GM12891 (cell line): Measurements from ENCODE around the gene MSRB3.

ENCODE experiments used
- DNase-seq: peaks from one replicate; pipeline ENCODE4 v3.0.0; 2011; ENCODE audit warnings: low spot score; ENCODE audit not compliant: insufficient read length
- FAIRE-seq: peaks from 2 replicates; lab custom pipeline; 2011; peaks lifted over from hg19 to GRCh38; lab: Jason Lieb, UNC
- PAX5 ChIP-seq: IDR thresholded peaks from 2 replicates; pipeline ENCODE4 v1.6.1; 2011; ENCODE audit warnings: low read length, moderate library complexity, mild to moderate bottlenecking; ENCODE audit not compliant: insufficient read depth, severe bottlenecking
- POLR2A ChIP-seq: IDR thresholded peaks from 2 replicates; pipeline ENCODE4 v1.6.1; 2011; ENCODE audit warnings: low read depth, low read length, control low read depth
- POLR2AphosphoS5 ChIP-seq: IDR thresholded peaks from 2 replicates; pipeline ENCODE4 v1.6.1; 2011; ENCODE audit warnings: low read depth, low read length, control low read depth
- POU2F2 ChIP-seq: IDR thresholded peaks from 2 replicates; pipeline ENCODE4 v1.6.1; 2011; ENCODE audit warnings: low read depth, mild to moderate bottlenecking, control low read depth, low read length, moderate library complexity
- SPI1 ChIP-seq: IDR thresholded peaks from 2 replicates; pipeline ENCODE4 v1.6.1; 2011; ENCODE audit warnings: low read depth, low read length, control low read depth
- TAF1 ChIP-seq: IDR thresholded peaks from 2 replicates; pipeline ENCODE4 v1.6.1; 2011; ENCODE audit warnings: low read depth, low read length, control low read depth

The MSRB3 gene

DNA sequence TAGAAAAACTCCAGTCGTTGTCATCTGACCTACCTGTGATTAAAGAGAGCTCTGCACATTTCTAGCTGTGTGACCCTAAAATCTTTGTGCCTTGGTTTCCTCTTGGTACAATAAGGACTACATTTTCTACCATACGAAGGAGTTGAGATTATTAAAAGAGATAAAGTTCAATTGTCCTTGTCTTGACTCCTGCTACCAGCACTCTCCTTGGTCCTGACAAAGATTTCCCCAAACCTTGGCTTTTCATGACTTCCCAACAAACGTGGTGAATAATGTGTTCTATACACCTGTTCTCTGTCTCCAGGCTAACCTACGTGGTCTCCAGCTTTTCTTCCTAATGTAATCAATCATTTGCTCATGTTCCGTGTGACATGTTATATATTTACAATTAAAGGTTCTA is 223.5 kb downstream of the MSRB3 start:
- FAIRE-seq (no peak), DNase-seq (no peak)
- TF ChIP-seq PAX5 = no peak
- no peak for TF ChIP-seq POLR2A

DNA sequence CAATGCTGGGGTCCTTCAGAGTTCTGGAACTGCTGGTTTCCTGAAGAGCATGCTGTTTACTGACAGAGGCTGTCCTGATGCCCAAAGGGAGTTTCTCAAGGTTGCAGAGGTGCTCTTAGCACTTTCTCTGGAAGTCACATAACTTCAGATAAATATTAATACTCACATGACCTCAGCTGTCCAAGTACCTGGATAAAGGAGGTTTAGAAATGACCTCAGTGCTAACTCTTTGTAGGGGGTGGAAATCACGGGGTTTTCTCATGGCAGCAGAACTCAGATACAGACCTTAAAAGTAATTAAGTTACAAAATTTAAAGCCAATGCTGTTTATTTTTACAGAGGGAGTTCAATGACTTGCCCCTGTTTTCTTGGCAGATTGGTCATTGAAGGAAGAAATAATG is 225.9 kb downstream of the MSRB3 start:
- FAIRE-seq = no peak
- TF ChIP-seq SPI1 (no peak), PAX5 (no peak), POLR2AphosphoS5 (no peak)
- DNase-seq = no peak

DNA sequence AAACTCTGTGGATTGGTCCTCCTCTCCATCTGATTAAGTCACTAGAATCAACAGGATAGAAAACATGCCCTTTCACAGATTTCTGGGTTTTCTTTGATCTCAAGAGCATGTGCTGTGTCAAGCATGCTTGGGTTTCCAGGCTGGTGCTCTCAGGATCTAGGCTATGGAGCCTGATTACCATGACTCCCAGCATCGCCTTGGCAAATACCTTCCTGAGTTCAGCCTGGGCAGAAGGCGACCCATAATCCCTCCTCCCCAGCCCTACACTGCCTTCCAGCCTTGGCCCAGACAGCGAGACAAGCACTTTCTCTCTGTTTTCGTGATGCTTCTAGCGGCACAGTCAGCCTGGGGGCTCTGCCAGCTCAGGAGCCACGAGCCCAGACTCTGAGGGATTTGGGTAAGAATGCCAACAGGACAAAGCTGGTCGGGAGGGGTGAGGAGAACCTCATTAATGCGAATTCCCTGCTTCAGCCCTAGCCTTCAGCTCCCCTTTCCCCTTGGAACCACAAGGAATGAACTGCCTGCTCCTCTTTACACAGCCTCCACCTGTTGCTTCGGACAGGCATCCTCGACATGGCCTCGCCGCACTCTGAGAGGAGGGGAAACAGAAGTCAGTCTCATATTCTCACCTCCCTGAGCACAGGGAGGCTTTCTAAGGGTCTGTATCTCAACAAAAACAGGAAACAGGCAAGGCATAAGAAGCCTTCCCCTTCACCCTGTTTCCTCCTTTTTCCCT is 227.1 kb downstream of the MSRB3 start:
- TF ChIP-seq POLR2AphosphoS5 (no peak), SPI1 (no peak), TAF1 (no peak), POLR2A (no peak), PAX5 (no peak), POU2F2 (no peak)

DNA sequence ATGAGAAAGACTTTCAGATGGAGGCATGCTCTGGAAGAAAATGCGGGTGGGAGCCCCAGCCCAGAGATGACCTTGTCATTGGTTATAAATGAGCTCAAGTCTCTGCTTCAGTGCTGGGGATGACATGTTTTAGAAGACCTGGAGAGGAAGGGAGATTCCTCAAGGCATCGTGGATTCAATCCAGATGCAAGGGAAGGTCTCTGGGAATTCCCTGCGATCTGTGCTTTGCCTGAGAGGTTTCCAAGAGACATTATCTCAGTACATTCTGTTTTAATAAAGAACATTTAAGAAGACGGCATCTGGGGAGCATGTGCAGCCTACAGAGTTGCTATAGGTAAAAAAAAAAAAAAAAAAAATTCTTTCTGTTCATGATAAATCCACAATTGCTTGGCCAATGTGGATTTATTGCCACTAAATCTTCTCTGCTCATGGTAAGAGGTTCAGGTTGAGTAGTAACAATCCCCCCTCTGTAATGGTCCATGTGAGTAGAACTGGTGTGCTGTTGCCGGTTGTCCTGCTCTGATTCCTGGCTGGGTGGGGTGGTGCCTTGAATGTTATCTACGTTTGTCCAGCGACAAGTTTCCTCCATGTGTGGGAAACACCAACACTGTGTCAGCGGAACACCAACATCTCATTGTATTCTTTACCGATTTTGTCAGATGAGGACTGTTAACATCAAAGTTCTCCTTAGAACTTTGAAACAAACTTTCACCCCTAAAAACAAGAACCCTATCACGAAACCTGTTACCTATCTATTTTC is 230.0 kb downstream of the MSRB3 start:
- DNase-seq (no peak), FAIRE-seq (no peak)
- TF ChIP-seq PAX5 (no peak), SPI1 (no peak), POU2F2 (no peak), POLR2AphosphoS5 (no peak), POLR2A (no peak), TAF1 (no peak)

More for the DNA sequence above, 227.1 kb downstream of the MSRB3 start:
- no peak for FAIRE-seq
- no peak for DNase-seq

DNA sequence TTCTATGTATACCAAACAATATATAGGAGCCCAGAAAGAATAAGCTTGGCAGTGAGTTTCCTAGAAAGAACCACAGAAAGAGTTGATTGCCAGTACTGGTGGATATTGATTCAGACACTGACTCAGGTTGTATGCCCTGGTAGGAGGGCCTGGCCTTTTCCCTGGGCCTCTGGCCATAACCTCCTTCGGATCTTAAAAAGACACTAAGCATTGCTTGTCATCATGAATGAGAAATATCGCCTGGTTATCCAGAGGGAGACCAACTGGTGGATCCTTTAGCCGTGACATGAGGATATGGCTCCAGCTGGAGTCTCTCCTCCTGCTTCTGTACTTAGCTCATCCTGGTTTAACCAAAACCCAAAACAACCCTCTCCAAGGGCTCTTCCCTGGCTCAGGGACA is 231.5 kb downstream of the MSRB3 start:
- no peak for DNase-seq
- FAIRE-seq = no peak
- TF ChIP-seq POLR2A = no peak
- TF ChIP-seq POU2F2 = no peak
- no peak for TF ChIP-seq POLR2AphosphoS5
- no peak for TF ChIP-seq TAF1
- no peak for TF ChIP-seq SPI1
- no peak for TF ChIP-seq PAX5

DNA sequence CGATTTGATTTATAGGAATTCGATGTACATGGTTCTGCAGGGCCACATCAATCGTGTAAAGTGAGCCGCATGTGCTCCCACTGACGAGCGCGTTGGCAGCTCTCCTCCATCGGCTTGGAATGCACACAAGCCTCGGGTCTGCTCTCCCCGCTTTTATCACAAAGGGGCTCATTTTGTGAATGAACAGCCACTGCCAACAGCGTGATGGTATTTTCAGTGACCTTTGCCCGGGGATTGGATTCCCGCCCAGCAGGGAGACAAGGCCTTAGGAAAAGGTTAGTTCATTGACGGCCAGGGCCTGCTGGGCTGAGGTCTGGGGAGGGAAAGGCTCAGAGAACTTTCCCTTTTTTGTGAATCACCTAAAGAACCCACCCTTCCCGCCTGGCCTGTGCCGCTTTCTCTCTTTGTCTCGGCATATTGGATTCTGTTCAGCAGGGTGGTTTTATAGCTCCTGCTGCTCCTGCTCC is 232.1 kb downstream of the MSRB3 start:
- TF ChIP-seq POU2F2 (no peak), PAX5 (no peak), SPI1 (no peak), TAF1 (no peak), POLR2AphosphoS5 (no peak), POLR2A (no peak)
- FAIRE-seq = no peak
- DNase-seq = no peak

DNA sequence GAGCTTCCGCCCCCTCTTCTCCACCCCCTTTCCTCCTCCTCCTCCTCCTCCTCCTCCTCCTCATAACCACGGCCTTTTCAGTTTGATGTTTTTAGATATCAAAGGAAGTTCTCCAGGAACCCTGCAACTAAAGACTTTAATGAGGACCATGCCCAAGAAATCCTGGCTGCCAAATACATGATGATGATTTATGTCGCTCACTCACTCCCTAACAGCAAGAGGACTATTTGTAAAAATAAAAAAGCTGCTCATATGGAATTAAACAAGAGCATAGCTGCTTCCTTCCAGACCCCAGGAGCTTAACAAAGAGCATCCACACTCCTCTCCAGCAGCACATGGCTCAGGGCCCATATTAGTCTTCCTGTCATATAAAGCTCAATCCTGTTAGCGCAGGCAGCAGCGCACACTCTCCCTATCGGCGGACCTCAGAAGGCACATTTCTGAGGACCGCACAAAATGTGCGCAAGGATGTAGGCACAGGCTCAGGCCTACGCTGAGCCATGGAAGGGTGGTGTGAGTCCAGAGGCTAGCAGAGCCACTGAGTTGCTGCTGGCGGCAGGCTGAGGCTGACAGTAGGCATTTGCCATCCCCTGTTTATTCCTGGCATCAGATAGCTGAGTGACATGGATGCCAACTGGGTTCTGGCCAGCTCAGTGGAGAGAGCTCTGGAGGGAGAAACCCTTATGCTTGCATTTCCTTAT is 232.8 kb downstream of the MSRB3 start:
- DNase-seq = no peak
- FAIRE-seq = no peak
- TF ChIP-seq SPI1 (no peak), PAX5 (no peak), POLR2AphosphoS5 (no peak), TAF1 (no peak), POLR2A (no peak), POU2F2 (no peak)

DNA sequence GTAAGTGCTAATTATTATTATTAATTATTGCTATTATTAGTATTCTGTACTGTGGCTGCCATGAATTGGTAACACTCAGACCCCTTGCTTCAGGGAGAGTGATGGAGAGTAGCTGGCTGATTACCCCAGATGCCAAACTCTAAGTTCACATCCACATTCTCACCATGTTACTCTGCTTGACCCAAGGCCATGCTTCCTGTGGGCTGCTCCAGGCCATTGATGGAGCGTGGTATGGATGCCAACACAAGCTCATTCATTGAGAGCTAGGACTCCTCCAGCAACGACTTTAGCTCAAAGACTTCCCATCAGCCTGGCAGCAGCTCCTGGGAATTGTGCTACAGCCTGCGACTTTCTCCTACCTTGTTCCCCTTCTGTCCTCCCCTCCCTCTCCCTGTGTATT is 233.4 kb downstream of the MSRB3 start:
- DNase-seq = no peak
- FAIRE-seq = no peak
- TF ChIP-seq PAX5 = no peak
- TF ChIP-seq POLR2AphosphoS5 = no peak
- TF ChIP-seq POU2F2 = no peak
- TF ChIP-seq TAF1 = no peak
- no peak for TF ChIP-seq POLR2A
- no peak for TF ChIP-seq SPI1
